SK-N-SH (cell line): ENCODE measurements around the gene MYO15B. TPM values are rescaled to one million over a fixed set of nuclear protein-coding genes. Genes with fewer than 3 reads are reported as not detected.

ENCODE experiments used
- CTCF ChIA-PET: fragments of 300-600, 350-600 bp; formaldehyde crosslinking; extraction: SDS; loops from one replicate; lab custom pipeline; 2021; lab: Yijun Ruan, JAX
- POLR2A ChIA-PET: fragments of 350-600 bp; sonication (Branson Sonifier 250); formaldehyde crosslinking; extraction: SDS; loops from one replicate; lab custom pipeline; 2020; ENCODE audit warnings: antibody characterized with exemption, inconsistent platforms; lab: Yijun Ruan, JAX
- DNase-seq: peaks from one replicate; pipeline ENCODE4 v3.0.0; 2012
- H2AFZ ChIP-seq: fragments of 200-600 bp; sonication (generic); 2 replicates; pipeline ENCODE4 v1.8.1; 2016; ENCODE audit warnings: antibody characterized with exemption, mild to moderate bottlenecking, low read depth
- H3F3A ChIP-seq: fragments of 200-600 bp; sonication (generic); replicated peaks from 2 replicates; pipeline ENCODE3; 2016; ENCODE audit warnings: antibody characterized with exemption, mild to moderate bottlenecking; ENCODE audit not compliant: insufficient read depth
- H3K27ac ChIP-seq, 2 experiments: fragments of 200-500 bp in 1 of 2; fragments of 200-600 bp in 1 of 2; sonication (Bioruptor generic) in 1 of 2; sonication (generic), shearing (Covaris generic) in 1 of 2; 2 replicates each; pipeline versions ENCODE4 v1.5.1 to v1.6.1; 2014 to 2016; ENCODE audit warnings: low read depth in 2 of 2, inconsistent platforms in 1 of 2, low read length in 1 of 2, mild to moderate bottlenecking in 1 of 2, mixed read lengths in 1 of 2
- H3K27me3 ChIP-seq: fragments of 200-600 bp; sonication (generic), shearing (Covaris generic); 2 replicates; pipeline ENCODE4 v1.6.1; 2016; ENCODE audit warnings: mixed run types; ENCODE audit not compliant: insufficient read depth
- H3K36me3 ChIP-seq, 2 experiments: fragments of 200-500 bp in 1 of 2; fragments of 200-600 bp in 1 of 2; sonication (Bioruptor generic) in 1 of 2; sonication (generic) in 1 of 2; replicated peaks in 1 of 2; 2 replicates each; pipeline versions ENCODE3 to v1.5.1; 2014 to 2016; ENCODE audit warnings: low read length in 1 of 2, mild to moderate bottlenecking in 1 of 2; ENCODE audit not compliant: insufficient read depth in 2 of 2, control insufficient read depth in 1 of 2
- H3K4me1 ChIP-seq, 2 experiments: fragments of 200-500 bp in 1 of 2; fragments of 200-600 bp in 1 of 2; sonication (Bioruptor generic) in 1 of 2; sonication (generic), shearing (Covaris generic) in 1 of 2; 2 replicates each; pipeline versions ENCODE4 v1.5.1 to v1.6.1; 2014 to 2016; ENCODE audit warnings: low read depth in 1 of 2, low read length in 1 of 2, mixed run types in 1 of 2; ENCODE audit not compliant: insufficient read depth in 2 of 2, control insufficient read depth in 1 of 2
- H3K4me2 ChIP-seq: fragments of 200-600 bp; sonication (generic), shearing (Covaris generic); 2 replicates; pipeline ENCODE4 v1.6.1; 2017; ENCODE audit warnings: mixed run types
- H3K4me3 ChIP-seq, 2 experiments: fragments of 200-500 bp in 1 of 2; fragments of 200-600 bp in 1 of 2; sonication (Bioruptor generic) in 1 of 2; sonication (generic), shearing (Covaris generic) in 1 of 2; 2 replicates each; pipeline versions ENCODE4 v1.5.1 to v1.8.1; 2014 to 2016; ENCODE audit warnings: low read depth in 2 of 2, inconsistent platforms in 1 of 2, low read length in 1 of 2, mild to moderate bottlenecking in 1 of 2, mixed read lengths in 1 of 2, moderate library complexity in 1 of 2
- H3K79me2 ChIP-seq: fragments of 200-600 bp; sonication (generic); 2 replicates; pipeline ENCODE4 v1.8.1; 2017; ENCODE audit warnings: mild to moderate bottlenecking; ENCODE audit not compliant: insufficient read depth
- H3K9ac ChIP-seq: fragments of 200-600 bp; sonication (generic); 2 replicates; pipeline ENCODE4 v1.6.1; 2017; ENCODE audit warnings: mixed run types
- H3K9me2 ChIP-seq: fragments of 200-600 bp; sonication (generic); 2 replicates; pipeline ENCODE4 v1.6.1; 2017; ENCODE audit warnings: mixed run types
- H3K9me3 ChIP-seq: fragments of 200-600 bp; sonication (generic); 2 replicates; pipeline ENCODE4 v1.6.1; 2017; ENCODE audit warnings: mixed run types, mild to moderate bottlenecking, moderate library complexity
- H4K20me1 ChIP-seq: fragments of 200-600 bp; sonication (generic); 2 replicates; pipeline ENCODE4 v1.6.1; 2017; ENCODE audit warnings: mild to moderate bottlenecking, mixed run types; ENCODE audit not compliant: insufficient read depth
- CHD2 ChIP-seq: fragments of 150-350 bp; IDR thresholded peaks from 2 replicates; pipeline ENCODE4 v1.6.1; 2018; ENCODE audit warnings: low read length; ENCODE audit not compliant: partially characterized antibody
- ELF1 ChIP-seq: IDR thresholded peaks from 2 replicates; pipeline ENCODE4 v1.4.0; 2012
- FOSL2 ChIP-seq: IDR thresholded peaks from 2 replicates; pipeline ENCODE4 v1.4.0; 2012; ENCODE audit warnings: low read depth, mild to moderate bottlenecking, moderate library complexity, borderline replicate concordance
- FOXJ3 ChIP-seq: sonication (generic); formaldehyde crosslinking; IDR thresholded peaks from 2 replicates; pipeline ENCODE4 v1.5.1; 2020; ENCODE audit warnings: mild to moderate bottlenecking, missing genetic modification reagents
- FOXM1 ChIP-seq: IDR thresholded peaks from 2 replicates; pipeline ENCODE4 v1.4.0; 2012; ENCODE audit warnings: low read depth, mild to moderate bottlenecking
- GATA2 ChIP-seq: sonication (generic); formaldehyde crosslinking; IDR thresholded peaks from 2 replicates; pipeline ENCODE4 v1.5.0; 2020; ENCODE audit warnings: mild to moderate bottlenecking, missing genetic modification reagents
- MAX ChIP-seq: IDR thresholded peaks from 2 replicates; pipeline ENCODE4 v1.4.0; 2012; ENCODE audit warnings: low read depth
- MEF2A ChIP-seq: IDR thresholded peaks from 2 replicates; pipeline ENCODE4 v1.4.0; 2012; ENCODE audit warnings: low read depth, borderline replicate concordance
- NFIC ChIP-seq: IDR thresholded peaks from 2 replicates; pipeline ENCODE4 v1.4.0; 2012; ENCODE audit warnings: borderline replicate concordance
- RCOR1 ChIP-seq: fragments of 150-350 bp; IDR thresholded peaks from 2 replicates; pipeline ENCODE4 v1.6.1; 2017; ENCODE audit warnings: antibody characterized with exemption, low read length
- REST ChIP-seq: IDR thresholded peaks from 2 replicates; pipeline ENCODE4 v1.6.1; 2012; ENCODE audit warnings: mild to moderate bottlenecking, low read depth, low read length, moderate library complexity
- RFX5 ChIP-seq: IDR thresholded peaks from 2 replicates; pipeline ENCODE4 v1.6.1; 2012; ENCODE audit warnings: mild to moderate bottlenecking, improper control_type of control experiment, low read length
- SIN3A ChIP-seq: IDR thresholded peaks from 2 replicates; pipeline ENCODE4 v1.6.1; 2012; ENCODE audit warnings: low read depth, mild to moderate bottlenecking, low read length, moderate library complexity, borderline replicate concordance
- TCF12 ChIP-seq: IDR thresholded peaks from 2 replicates; pipeline ENCODE4 v1.4.0; 2012
- USF1 ChIP-seq: IDR thresholded peaks from 2 replicates; pipeline ENCODE4 v1.4.0; 2012; ENCODE audit warnings: low read depth, borderline replicate concordance
- YY1 ChIP-seq: IDR thresholded peaks from 2 replicates; pipeline ENCODE4 v1.4.0; 2012; ENCODE audit warnings: low read depth, mild to moderate bottlenecking
- WGBS: methylation state at CpG from one replicate; pipeline ENCODE4 v1.1.6; 2017; ENCODE audit warnings: low lambda C conversion rate; 5-methylcytosine and 5-hydroxymethylcytosine counted together
- polyA plus RNA-seq, 3 experiments: library from polyadenylated mRNA; depleted of rRNA; stranded (reverse); fragments of >200 nt; gene quantifications; 2 replicates each; pipeline ENCODE4 v1.2.3, GENCODE V29; 2012

MYO15B gene
- polyA plus RNA-seq, 1 of the 3 experiments (the other 2 are of a cell fraction), result 10.3 TPM

- Histone ChIP-seq H3K4me1 (peaks cover 12 to 15% of the 10 kb centered on the region in 2 experiments; a peak in 3 of 4 replicates), H3F3A (peaks cover 3% of the 10 kb centered on the region), H3K36me3 (peaks cover 0 to 39% of the 10 kb centered on the region in 2 experiments), H3K27me3 (no peaks in the 10 kb centered on the region), H4K20me1 (peaks cover 18% of the 10 kb centered on the region), H3K9ac (no peak overlapping the region), H3K9me2 (no peaks in the 10 kb centered on the region), H3K27ac (no peak overlapping the region), H3K4me3 (no peak overlapping the region), H3K9me3 (no peaks in the 10 kb centered on the region)
- WGBS, result 83% methylated on average over 19 of the region's 20 CpGs
- CTCF ChIA-PET, result interaction anchor here (1.0 to 37.9 kb wide), 11 partner anchors 8 to 193 kb away, joined by 4 to 1370 read pairs (median 33); partner anchors contain the start of genes GALK1 and SMIM5
- DNase-seq, result no peak
- POLR2A ChIA-PET, result no interaction called here
- TF ChIP-seq SIN3A (no peak), USF1 (no peak), ELF1 (no peak), NFIC (no peak), YY1 (no peak), GATA2 (CRISPR knock-in tag) (no peak), REST (no peak), MEF2A (no peak), FOSL2 (no peak), CHD2 (no peak), FOXJ3 (CRISPR knock-in tag) (no peak)
- TF ChIP-seq, all 33 proteins: peak for 0
- Histone ChIP-seq H3K79me2 (no peaks in the 10 kb centered on the region), H2AFZ (no peak overlapping the region), H3K4me2 (no peak overlapping the region)
Measured at GRCh38 chr17:75634754-75635609, 47.4 kb downstream of the MYO15B start.

GRCh38 chr17:75635610-75636202 is 48.1 kb downstream of the MYO15B start:
- no peaks in the 10 kb centered on the region for H3K9me3 ChIP-seq
- ChIA-PET CTCF (interaction anchor here (1.1 to 37.9 kb wide), 5 partner anchors 9 to 115 kb away, joined by 3 to 1370 read pairs (median 1189); partner anchors contain the start of genes GALK1 and SMIM5), POLR2A (interaction anchor here (1.1 kb wide), 1 partner anchor 11 kb away, joined by 4 read pairs; no protein-coding TSS in a partner anchor)
- H4K20me1 ChIP-seq, result peaks cover 18% of the 10 kb centered on the region
- H3K9me2 ChIP-seq, result no peaks in the 10 kb centered on the region
- H3K36me3 ChIP-seq, result peaks cover 0 to 37% of the 10 kb centered on the region in 2 experiments
- no peak overlapping the region for H3K4me2 ChIP-seq
- H3K4me1 ChIP-seq, result peaks cover 12 to 15% of the 10 kb centered on the region in 2 experiments; a peak in 3 of 4 replicates
- no peak overlapping the region for H3K27ac ChIP-seq
- H3F3A ChIP-seq, result peaks cover 3% of the 10 kb centered on the region
- H3K27me3 ChIP-seq, result no peaks in the 10 kb centered on the region
- 84% methylated on average over 11 of the region's 16 CpGs for WGBS
- H3K4me3 ChIP-seq, result no peak overlapping the region
- no peak overlapping the region for H3K9ac ChIP-seq
- H3K79me2 ChIP-seq, result no peaks in the 10 kb centered on the region
- no peak overlapping the region for H2AFZ ChIP-seq
- DNase-seq, result no peak
- TF ChIP-seq TCF12 (no peak), FOXM1 (no peak), REST (no peak), ELF1 (no peak), RFX5 (no peak), YY1 (no peak), USF1 (no peak), MAX (no peak), FOSL2 (no peak), RCOR1 (no peak)
